OCI-LY1 (cell line): ENCODE results near the gene ATG2A.

ENCODE experiments used
- H2AFZ ChIP-seq: fragments of 200-600 bp; sonication (generic), shearing (Covaris generic); 2 replicates; pipeline ENCODE4 v1.6.0; 2014; ENCODE audit warnings: antibody characterized with exemption, mild to moderate bottlenecking, low read length
- H3F3A ChIP-seq: fragments of 200-600 bp; sonication (generic), shearing (Covaris generic); 2 replicates; pipeline ENCODE4 v1.6.0; 2014; ENCODE audit warnings: mild to moderate bottlenecking, antibody characterized with exemption, low read length, moderate library complexity; ENCODE audit not compliant: insufficient read depth
- H3K27ac ChIP-seq: fragments of 200-600 bp; sonication (generic); 2 replicates; pipeline ENCODE4 v1.5.1; 2014; ENCODE audit warnings: low read length, mixed run types, mild to moderate bottlenecking, low read depth; ENCODE audit not compliant: poor library complexity, severe bottlenecking
- H3K27me3 ChIP-seq: fragments of 200-600 bp; sonication (generic); 2 replicates; pipeline ENCODE4 v1.6.0; 2014; ENCODE audit warnings: antibody characterized with exemption, mild to moderate bottlenecking, low read length, moderate library complexity; ENCODE audit not compliant: insufficient read depth
- H3K36me3 ChIP-seq: fragments of 200-600 bp; sonication (generic); 2 replicates; pipeline ENCODE4 v1.6.1; 2014; ENCODE audit warnings: mild to moderate bottlenecking, antibody characterized with exemption, low read length, moderate library complexity, mixed read lengths; ENCODE audit not compliant: insufficient read depth
- H3K4me1 ChIP-seq: fragments of 200-600 bp; sonication (generic); 2 replicates; pipeline ENCODE4 v1.5.1; 2014; ENCODE audit warnings: mild to moderate bottlenecking, low read length, moderate library complexity; ENCODE audit not compliant: insufficient read depth, severe bottlenecking
- H3K4me2 ChIP-seq: fragments of 200-600 bp; sonication (generic), shearing (Covaris generic); 2 replicates; pipeline ENCODE4 v1.6.1; 2014; ENCODE audit warnings: low read length
- H3K4me3 ChIP-seq: fragments of 200-600 bp; sonication (generic); 2 replicates; pipeline ENCODE4 v1.5.1; 2014; ENCODE audit warnings: low read length, low read depth, mild to moderate bottlenecking, mixed read lengths; ENCODE audit not compliant: poor library complexity, severe bottlenecking
- H3K79me2 ChIP-seq: fragments of 200-600 bp; shearing (Covaris generic); 2 replicates; pipeline ENCODE4 v1.6.1; 2016; ENCODE audit warnings: mixed run types, low read length, mixed read lengths; ENCODE audit not compliant: insufficient read depth
- H3K9ac ChIP-seq: fragments of 200-600 bp; sonication (generic), shearing (Covaris generic); 2 replicates; pipeline ENCODE4 v1.6.1; 2014; ENCODE audit warnings: mild to moderate bottlenecking, low read length, mixed read lengths
- H3K9me2 ChIP-seq: fragments of 200-600 bp; sonication (generic), shearing (Covaris generic); 2 replicates; pipeline ENCODE4 v1.6.1; 2014; ENCODE audit warnings: low read depth, mild to moderate bottlenecking, low read length, mixed read lengths
- H3K9me3 ChIP-seq: fragments of 200-600 bp; shearing (Covaris generic); 2 replicates; pipeline ENCODE4 v1.6.1; 2014; ENCODE audit warnings: low read length, mixed read lengths
- H4K20me1 ChIP-seq: fragments of 200-600 bp; sonication (generic), shearing (Covaris generic); 2 replicates; pipeline ENCODE4 v1.6.0; 2016; ENCODE audit warnings: mild to moderate bottlenecking, low read length; ENCODE audit not compliant: insufficient read depth
- CTCF ChIP-seq: fragments of 200-600 bp; sonication (generic), shearing (Covaris generic); IDR thresholded peaks from 2 replicates; pipeline ENCODE4 v1.5.1; 2017; ENCODE audit warnings: mild to moderate bottlenecking, antibody characterized with exemption, low read length, moderate library complexity, mixed read lengths
- EZH2 ChIP-seq: fragments of 200-600 bp; sonication (generic), shearing (Covaris generic); IDR thresholded peaks from 2 replicates; pipeline ENCODE4 v1.8.0; 2017; ENCODE audit warnings: borderline replicate concordance, mixed run types, mild to moderate bottlenecking, antibody characterized with exemption, low read length, moderate library complexity, mixed read lengths

ATG2A gene

DNA sequence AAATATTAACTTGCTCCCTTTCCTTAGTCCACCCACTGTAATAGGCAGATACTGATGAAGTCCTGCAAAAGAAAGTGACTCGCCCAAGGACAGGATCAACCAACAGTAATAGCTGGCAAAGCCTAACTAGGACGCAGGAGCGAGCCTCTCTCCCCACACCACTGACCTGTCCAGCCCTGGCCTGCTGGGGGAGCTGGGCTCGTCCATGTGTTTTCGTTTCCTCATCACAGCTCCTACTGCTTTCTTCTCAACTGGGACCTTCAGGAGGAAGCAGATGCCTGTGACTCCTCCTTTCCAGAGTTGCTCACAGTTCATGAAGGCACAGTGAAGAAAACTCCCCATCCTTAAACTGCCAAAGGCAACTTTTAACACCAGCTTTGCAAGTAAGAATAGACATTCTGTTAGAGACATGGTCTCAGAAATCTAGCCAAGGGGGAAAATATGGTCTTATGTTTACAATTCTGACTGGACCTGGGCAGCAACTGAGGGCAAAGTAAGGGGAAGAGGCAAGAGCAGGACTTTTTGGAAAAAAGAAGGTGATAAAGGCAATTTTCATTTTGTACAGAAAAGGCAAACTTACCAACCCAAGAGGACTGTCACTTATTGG is 30.3 kb upstream of the ATG2A start:
- Histone ChIP-seq H3K4me2 (no peak overlapping the region), H3K4me3 (no peak overlapping the region), H3K27me3 (no peaks in the 10 kb centered on the region), H3K27ac (no peak overlapping the region), H3F3A (no peaks in the 10 kb centered on the region), H4K20me1 (no peaks in the 10 kb centered on the region), H3K9me2 (no peaks in the 10 kb centered on the region), H3K9me3 (no peaks in the 10 kb centered on the region), H3K79me2 (no peaks in the 10 kb centered on the region), H3K4me1 (no peaks in the 10 kb centered on the region), H3K36me3 (no peaks in the 10 kb centered on the region), H3K9ac (no peak overlapping the region), H2AFZ (no peak overlapping the region)
- no peak for TF ChIP-seq EZH2
- no peak for TF ChIP-seq CTCF

DNA sequence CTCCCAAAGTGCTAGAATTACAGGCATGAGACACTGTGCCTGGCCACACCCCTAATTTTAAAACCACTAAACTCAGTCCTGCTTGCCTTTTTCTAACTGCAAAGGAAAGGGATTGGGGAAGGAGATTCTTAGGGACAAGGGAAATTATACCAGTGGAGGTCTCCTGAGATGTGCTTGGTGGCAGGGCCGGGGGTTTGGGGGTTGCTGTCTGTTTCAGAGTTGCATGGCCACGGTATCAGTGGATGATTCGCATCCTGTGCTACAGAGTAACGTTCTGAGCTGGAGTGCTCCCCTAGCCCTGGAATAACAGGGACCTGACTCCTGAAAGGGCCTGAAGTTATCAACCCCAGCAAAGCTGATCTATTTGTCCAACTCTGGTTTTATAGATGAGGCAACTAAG is 19.5 kb upstream of the ATG2A start:
- no peak overlapping the region for H3K9ac ChIP-seq
- H3K79me2 ChIP-seq: no peaks in the 10 kb centered on the region
- H3K4me1 ChIP-seq: no peaks in the 10 kb centered on the region
- no peak overlapping the region for H3K27ac ChIP-seq
- H3K27me3 ChIP-seq: no peaks in the 10 kb centered on the region; the same call in 1 of the 2 replicates
- no peaks in the 10 kb centered on the region for H4K20me1 ChIP-seq
- no peak for TF ChIP-seq CTCF
- TF ChIP-seq EZH2: no peak
- no peaks in the 10 kb centered on the region for H3K9me3 ChIP-seq
- peaks cover 17% of the 10 kb centered on the region for H3K36me3 ChIP-seq
- no peaks in the 10 kb centered on the region for H3F3A ChIP-seq
- no peaks in the 10 kb centered on the region for H3K9me2 ChIP-seq
- no peak overlapping the region for H3K4me2 ChIP-seq
- H2AFZ ChIP-seq: no peak overlapping the region
- H3K4me3 ChIP-seq: no peak overlapping the region

- Histone ChIP-seq H4K20me1 (no peaks in the 10 kb centered on the region), H3K9me2 (no peaks in the 10 kb centered on the region), H3K4me1 (no peaks in the 10 kb centered on the region), H3K9ac (no peak within 1 kb of the TSS), H3K36me3 (peaks cover 25% of the 10 kb centered on the region), H3K9me3 (no peaks in the 10 kb centered on the region), H3K27ac (no peak within 1 kb of the TSS), H3K4me3 (no peak within 1 kb of the TSS), H3K79me2 (no peaks in the 10 kb centered on the region), H3F3A (no peaks in the 10 kb centered on the region), H3K4me2 (no peak within 1 kb of the TSS), H3K27me3 (no peaks in the 10 kb centered on the region; the same call in 1 of the 2 replicates), H2AFZ (no peak within 1 kb of the TSS)
- no peak for TF ChIP-seq EZH2
- TF ChIP-seq CTCF: no peak
These were observed 18.5 kb upstream of the ATG2A start, which contains the start of gene GPHA2 for GRCh38 chr11:64935359-64936081. Gene GPHA2, minus strand, starts transcription at chr11:64935893. Its CDS starts 433 bp downstream, at chr11:64935460.
